GM12878 (cell line): Measurements from ENCODE around the gene TLCD5. TPM values are rescaled to one million over a fixed set of nuclear protein-coding genes. Genes with fewer than 3 reads are reported as not detected.
A peak's percentile ranks its signal among the peaks of the same experiment; 100 is the strongest.

Experiments
- ATAC-seq: fragments of 200-7000 bp; cut with Tn5 transposase; 3 replicates; pipeline ENCODE4 v1.9.1; 2020; ENCODE audit warnings: mild to moderate bottlenecking, moderate library complexity
- BruUV-seq: library from RNA; stranded (reverse); fragments of 400-500 nt; replicated peaks from 2 replicates; lab custom pipeline; 2021; lab: Mats Ljungman, UMichigan
- CTCF ChIA-PET: fragments of 300-600 bp; sonication (Branson Sonifier 250); formaldehyde crosslinking; extraction: SDS; loops from one replicate; lab custom pipeline; 2021; ENCODE audit warnings: inconsistent platforms; lab: Yijun Ruan, JAX
- POLR2A ChIA-PET: fragments of 350-600 bp; formaldehyde crosslinking; extraction: SDS; loops from one replicate; lab custom pipeline; 2021; ENCODE audit warnings: inconsistent platforms; lab: Charles Lee
- RAD21 ChIA-PET: fragments of 300-600 bp; sonication (Branson Sonifier 250); formaldehyde crosslinking; loops from one replicate; lab custom pipeline; 2023; ENCODE audit warnings: antibody characterized with exemption; ENCODE audit not compliant: unreplicated experiment; lab: Charles Lee
- SMC1A ChIA-PET: fragments of 300-600 bp; sonication (Branson Sonifier 250); formaldehyde crosslinking; loops from one replicate; lab custom pipeline; 2023; ENCODE audit not compliant: unreplicated experiment, uncharacterized antibody; lab: Charles Lee
- DNase-seq: peaks from one replicate; pipeline ENCODE4 v3.0.0-alpha.2; 2011; ENCODE audit warnings: low read depth, low spot score
- FAIRE-seq: peaks from 3 replicates; lab custom pipeline; 2011; peaks lifted over from hg19 to GRCh38; lab: Jason Lieb, UNC
- H2AFZ ChIP-seq: 2 replicates; pipeline ENCODE4 v1.6.0; 2011; ENCODE audit warnings: low read depth, low read length, control low read depth; ENCODE audit not compliant: control insufficient read depth
- H3K27ac ChIP-seq: 2 replicates; pipeline ENCODE4 v1.5.1; 2011; ENCODE audit warnings: control low read depth; ENCODE audit not compliant: control insufficient read depth, insufficient read depth
- H3K27me3 ChIP-seq, 2 experiments: replicated peaks in 1 of 2; 2 replicates each; pipeline versions ENCODE4 v1.6.0 to v1.6.1; 2011; ENCODE audit warnings: low read length in 1 of 2; ENCODE audit not compliant: control insufficient read depth in 2 of 2, insufficient read depth in 2 of 2
- H3K36me3 ChIP-seq, 2 experiments: 2 replicates each; pipeline ENCODE4 v1.5.1; 2011; ENCODE audit warnings: low read length in 1 of 2; ENCODE audit not compliant: control insufficient read depth in 2 of 2, insufficient read depth in 2 of 2
- H3K4me1 ChIP-seq: 2 replicates; pipeline ENCODE4 v1.6.1; 2011; ENCODE audit warnings: mild to moderate bottlenecking, low read length, moderate library complexity, mixed read lengths; ENCODE audit not compliant: control insufficient read depth, insufficient read depth
- H3K4me2 ChIP-seq: 2 replicates; pipeline ENCODE4 v1.6.0; 2011; ENCODE audit warnings: control low read depth; ENCODE audit not compliant: control insufficient read depth, insufficient read depth
- H3K4me3 ChIP-seq: fragments of 200-600 bp; sonication (generic); 2 replicates; pipeline ENCODE4 v1.5.1; 2016
- H3K79me2 ChIP-seq: 2 replicates; pipeline ENCODE4 v1.6.0; 2011; ENCODE audit warnings: low read length; ENCODE audit not compliant: control insufficient read depth, insufficient read depth
- H3K9ac ChIP-seq: 2 replicates; pipeline ENCODE4 v1.8.0; 2011; ENCODE audit warnings: low read length, control low read depth, mixed read lengths; ENCODE audit not compliant: control insufficient read depth, insufficient read depth
- H3K9me3 ChIP-seq: replicated peaks from 3 replicates; pipeline ENCODE4 v1.5.1; 2011; ENCODE audit warnings: mild to moderate bottlenecking, low read length; ENCODE audit not compliant: control insufficient read depth, insufficient read depth
- H4K20me1 ChIP-seq: 2 replicates; pipeline ENCODE4 v1.6.0; 2011; ENCODE audit not compliant: control insufficient read depth, insufficient read depth
- BMI1 ChIP-seq: fragments of 450-650 bp; IDR thresholded peaks from 2 replicates; pipeline ENCODE4 v1.6.1; 2016; ENCODE audit warnings: mild to moderate bottlenecking, moderate library complexity, borderline replicate concordance
- JUND ChIP-seq: IDR thresholded peaks from 2 replicates; pipeline ENCODE4 v1.6.1; 2012; ENCODE audit warnings: low read depth, mild to moderate bottlenecking, low read length, improper control_type of control experiment, moderate library complexity
- MTA3 ChIP-seq: IDR thresholded peaks from 2 replicates; pipeline ENCODE4 v1.6.1; 2012; ENCODE audit warnings: low read length, inconsistent platforms, borderline replicate concordance
- PAX8 ChIP-seq: fragments of 450-650 bp; IDR thresholded peaks from 2 replicates; pipeline ENCODE4 v1.6.1; 2017; ENCODE audit warnings: mild to moderate bottlenecking, moderate library complexity
- PKNOX1 ChIP-seq: fragments of 450-650 bp; IDR thresholded peaks from 2 replicates; pipeline ENCODE4 v1.6.1; 2016; ENCODE audit warnings: mild to moderate bottlenecking
- RFX5 ChIP-seq: IDR thresholded peaks from 2 replicates; pipeline ENCODE4 v1.6.1; 2011; ENCODE audit warnings: low read depth, low read length, improper control_type of control experiment
- RUNX3 ChIP-seq: IDR thresholded peaks from 2 replicates; pipeline ENCODE4 v1.6.1; 2012; ENCODE audit warnings: low read length, inconsistent platforms
- SMAD5 ChIP-seq: IDR thresholded peaks from 2 replicates; pipeline ENCODE4 v1.6.1; 2016; ENCODE audit warnings: antibody characterized with exemption, low read depth
- TCF12 ChIP-seq: IDR thresholded peaks from 2 replicates; pipeline ENCODE4 v1.6.1; 2011; ENCODE audit warnings: low read depth, mild to moderate bottlenecking, low read length
- WGBS: methylation state at CpG from one replicate; pipeline ENCODE4 v1.1.6; 2016; ENCODE audit warnings: low lambda C conversion rate; ENCODE audit not compliant: insufficient replicate concordance, insufficient coverage; ENCODE audit errors: missing lambda C conversion rate; 5-methylcytosine and 5-hydroxymethylcytosine counted together
- in situ Hi-C: fragments of 300-500 bp; cut with MboI; formaldehyde crosslinking; loops from 9 replicates; pipeline ENCODE4 v1.14.3; 2018; ENCODE audit warnings: mixed read lengths
- intact Hi-C: fragments of 100-400 bp; cut with micrococcal nuclease; formaldehyde crosslinking; loops from one replicate; pipeline ENCODE4 v1.14.2; 2022; ENCODE audit not compliant: unreplicated experiment
- polyA plus RNA-seq, 11 experiments: library from polyadenylated mRNA; depleted of rRNA in 4 of 11; unstranded in 6 of 11; stranded (reverse) in 5 of 11; fragments of >200 nt; fragmentation: Nextera tagmentation in 4 of 11; fragmentation: Illumina TruSeq in 1 of 11; extraction: Ambion mirVana in 4 of 11; extraction: Trizol in 1 of 11; gene quantifications; 1 replicate in 1 of 11; 2 replicates in 10 of 11; pipeline versions ENCODE4 v1.2.1 to v1.2.3, GENCODE V29; 2011 to 2016; ENCODE audit warnings: inconsistent platforms in 2 of 11, missing spikeins in 2 of 11, low read depth in 1 of 11
- total RNA-seq, 4 experiments: library from RNA; depleted of rRNA in 3 of 4; stranded (reverse); fragments of >200 nt in 3 of 4; fragmentation: Illumina TruSeq in 1 of 4; extraction: Trizol in 1 of 4; gene quantifications; 2 replicates each; pipeline versions ENCODE4 v1.2.1 to v1.2.3, GENCODE V29; 2013 to 2021
- TF ChIP-seq, protein P1 (sequence below): IDR thresholded peaks from 2 replicates; pipeline ENCODE4 v1.6.1; 2012; ENCODE audit warnings: low read depth, low read length, improper control_type of control experiment
- TF ChIP-seq, protein P2 (sequence below), 3 experiments: IDR thresholded peaks in 2 of 3; conservative IDR thresholded peaks in 1 of 3; 2 replicates each; pipeline ENCODE4 v1.5.1; 2011; ENCODE audit warnings: low read depth in 3 of 3, low read length in 3 of 3, mild to moderate bottlenecking in 3 of 3, control low read depth in 2 of 3, moderate library complexity in 2 of 3, inconsistent platforms in 1 of 3, mixed read lengths in 1 of 3; ENCODE audit not compliant: control insufficient read depth in 2 of 3, insufficient read depth in 1 of 3; ENCODE audit errors: extremely low read depth in 1 of 3
- TF ChIP-seq, protein P3 (sequence below): fragments of 450-650 bp; IDR thresholded peaks from 2 replicates; pipeline ENCODE4 v1.6.1; 2014; ENCODE audit warnings: mild to moderate bottlenecking
- TF ChIP-seq, protein P4 (sequence below): fragments of 450-650 bp; IDR thresholded peaks from 2 replicates; pipeline ENCODE4 v1.6.1; 2016; ENCODE audit warnings: mild to moderate bottlenecking, moderate library complexity, borderline replicate concordance

The TLCD5 gene
- total and polyA plus RNA-seq, 10 of the 15 experiments (the other 5 are each of a cell fraction or from before 2014, with no cell fraction given) = 2.4 to 13.3 (median 3.2) TPM

- H3K9ac ChIP-seq = no peak overlapping the region
- POLR2A ChIA-PET = no interaction called here
- DNase-seq (peak; percentile 91), FAIRE-seq (peak; percentile 98), ATAC-seq (peak; percentile 82)
- H3K9me3 ChIP-seq = no peaks in the 10 kb centered on the region; the same call in 2 of the 3 replicates
- peak overlapping the region; percentile 46 for H3K4me3 ChIP-seq
- WGBS = 6% methylated on average over 1 of the region's 1 CpG
- intact Hi-C loops (loop anchor here (1.0 kb wide), 1 partner anchor 56 kb away; no protein-coding TSS in a partner anchor), in situ Hi-C loops (no loop called here)
- no peaks in the 10 kb centered on the region; the same call in 1 of the 2 replicates for H4K20me1 ChIP-seq
- no peak overlapping the region for H2AFZ ChIP-seq
- H3K36me3 ChIP-seq = no peaks in the 10 kb centered on the region
- SMC1A ChIA-PET = interaction anchor here (1.1 to 2.4 kb wide), 3 partner anchors 51 to 88 kb away, joined by 3 to 12 read pairs (median 3); no protein-coding TSS in a partner anchor
- CTCF ChIA-PET = interaction anchor here (0.8 kb wide), 1 partner anchor 8 kb away, joined by 3 read pairs; no protein-coding TSS in a partner anchor
- no peaks in the 10 kb centered on the region for H3K27me3 ChIP-seq
- peaks cover 25% of the 10 kb centered on the region for H3K4me1 ChIP-seq
- RAD21 ChIA-PET = no interaction called here
- no TSS peak for BruUV-seq
- peaks cover 55% of the 10 kb centered on the region for H3K79me2 ChIP-seq
- peak overlapping the region; percentile 59 for H3K27ac ChIP-seq
- peak overlapping the region; percentile 85 for H3K4me2 ChIP-seq
- TF ChIP-seq TCF12 (0 out of 2 replicates have a peak, but pooled peaks have one; percentile 30), BMI1 (peak; percentile 54; the same call in 1 of the 2 replicates), RFX5 (no peak), MTA3 (peak; percentile 97), SMAD5 (no peak), PKNOX1 (peak; percentile 39; the same call in 1 of the 2 replicates), PAX8 (no peak), JUND (no peak), RUNX3 (peak; percentile 100)
- TF ChIP-seq, protein P1, sequence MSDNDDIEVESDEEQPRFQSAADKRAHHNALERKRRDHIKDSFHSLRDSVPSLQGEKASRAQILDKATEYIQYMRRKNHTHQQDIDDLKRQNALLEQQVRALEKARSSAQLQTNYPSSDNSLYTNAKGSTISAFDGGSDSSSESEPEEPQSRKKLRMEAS = no peak
- TF ChIP-seq, protein P2, sequence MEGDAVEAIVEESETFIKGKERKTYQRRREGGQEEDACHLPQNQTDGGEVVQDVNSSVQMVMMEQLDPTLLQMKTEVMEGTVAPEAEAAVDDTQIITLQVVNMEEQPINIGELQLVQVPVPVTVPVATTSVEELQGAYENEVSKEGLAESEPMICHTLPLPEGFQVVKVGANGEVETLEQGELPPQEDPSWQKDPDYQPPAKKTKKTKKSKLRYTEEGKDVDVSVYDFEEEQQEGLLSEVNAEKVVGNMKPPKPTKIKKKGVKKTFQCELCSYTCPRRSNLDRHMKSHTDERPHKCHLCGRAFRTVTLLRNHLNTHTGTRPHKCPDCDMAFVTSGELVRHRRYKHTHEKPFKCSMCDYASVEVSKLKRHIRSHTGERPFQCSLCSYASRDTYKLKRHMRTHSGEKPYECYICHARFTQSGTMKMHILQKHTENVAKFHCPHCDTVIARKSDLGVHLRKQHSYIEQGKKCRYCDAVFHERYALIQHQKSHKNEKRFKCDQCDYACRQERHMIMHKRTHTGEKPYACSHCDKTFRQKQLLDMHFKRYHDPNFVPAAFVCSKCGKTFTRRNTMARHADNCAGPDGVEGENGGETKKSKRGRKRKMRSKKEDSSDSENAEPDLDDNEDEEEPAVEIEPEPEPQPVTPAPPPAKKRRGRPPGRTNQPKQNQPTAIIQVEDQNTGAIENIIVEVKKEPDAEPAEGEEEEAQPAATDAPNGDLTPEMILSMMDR (IDR thresholded peaks at IDR 0.05 in 2 of 3, conservative IDR thresholded peaks at IDR 0.05 in 1 of 3; ENCODE audit: control insufficient read depth in 2 of 3, extremely low read depth in 1 of 3, insufficient read depth in 1 of 3, low read depth in 3 of 3, low read length in 3 of 3) = no peak
- TF ChIP-seq, protein P3, sequence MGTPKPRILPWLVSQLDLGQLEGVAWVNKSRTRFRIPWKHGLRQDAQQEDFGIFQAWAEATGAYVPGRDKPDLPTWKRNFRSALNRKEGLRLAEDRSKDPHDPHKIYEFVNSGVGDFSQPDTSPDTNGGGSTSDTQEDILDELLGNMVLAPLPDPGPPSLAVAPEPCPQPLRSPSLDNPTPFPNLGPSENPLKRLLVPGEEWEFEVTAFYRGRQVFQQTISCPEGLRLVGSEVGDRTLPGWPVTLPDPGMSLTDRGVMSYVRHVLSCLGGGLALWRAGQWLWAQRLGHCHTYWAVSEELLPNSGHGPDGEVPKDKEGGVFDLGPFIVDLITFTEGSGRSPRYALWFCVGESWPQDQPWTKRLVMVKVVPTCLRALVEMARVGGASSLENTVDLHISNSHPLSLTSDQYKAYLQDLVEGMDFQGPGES = no peak
- TF ChIP-seq, protein P4, sequence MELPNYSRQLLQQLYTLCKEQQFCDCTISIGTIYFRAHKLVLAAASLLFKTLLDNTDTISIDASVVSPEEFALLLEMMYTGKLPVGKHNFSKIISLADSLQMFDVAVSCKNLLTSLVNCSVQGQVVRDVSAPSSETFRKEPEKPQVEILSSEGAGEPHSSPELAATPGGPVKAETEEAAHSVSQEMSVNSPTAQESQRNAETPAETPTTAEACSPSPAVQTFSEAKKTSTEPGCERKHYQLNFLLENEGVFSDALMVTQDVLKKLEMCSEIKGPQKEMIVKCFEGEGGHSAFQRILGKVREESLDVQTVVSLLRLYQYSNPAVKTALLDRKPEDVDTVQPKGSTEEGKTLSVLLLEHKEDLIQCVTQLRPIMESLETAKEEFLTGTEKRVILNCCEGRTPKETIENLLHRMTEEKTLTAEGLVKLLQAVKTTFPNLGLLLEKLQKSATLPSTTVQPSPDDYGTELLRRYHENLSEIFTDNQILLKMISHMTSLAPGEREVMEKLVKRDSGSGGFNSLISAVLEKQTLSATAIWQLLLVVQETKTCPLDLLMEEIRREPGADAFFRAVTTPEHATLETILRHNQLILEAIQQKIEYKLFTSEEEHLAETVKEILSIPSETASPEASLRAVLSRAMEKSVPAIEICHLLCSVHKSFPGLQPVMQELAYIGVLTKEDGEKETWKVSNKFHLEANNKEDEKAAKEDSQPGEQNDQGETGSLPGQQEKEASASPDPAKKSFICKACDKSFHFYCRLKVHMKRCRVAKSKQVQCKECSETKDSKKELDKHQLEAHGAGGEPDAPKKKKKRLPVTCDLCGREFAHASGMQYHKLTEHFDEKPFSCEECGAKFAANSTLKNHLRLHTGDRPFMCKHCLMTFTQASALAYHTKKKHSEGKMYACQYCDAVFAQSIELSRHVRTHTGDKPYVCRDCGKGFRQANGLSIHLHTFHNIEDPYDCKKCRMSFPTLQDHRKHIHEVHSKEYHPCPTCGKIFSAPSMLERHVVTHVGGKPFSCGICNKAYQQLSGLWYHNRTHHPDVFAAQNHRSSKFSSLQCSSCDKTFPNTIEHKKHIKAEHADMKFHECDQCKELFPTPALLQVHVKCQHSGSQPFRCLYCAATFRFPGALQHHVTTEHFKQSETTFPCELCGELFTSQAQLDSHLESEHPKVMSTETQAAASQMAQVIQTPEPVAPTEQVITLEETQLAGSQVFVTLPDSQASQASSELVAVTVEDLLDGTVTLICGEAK = no peak
Observed at GRCh38 chr11:120344302-120345004, 19.4 kb downstream of the TLCD5 start.
